GM10248 (cell line): Measurements from ENCODE around the gene EXOSC2.

Experiments used
- CTCF ChIA-PET: fragments of 300-600 bp; sonication (Branson Sonifier 250); formaldehyde crosslinking; extraction: SDS; loops from one replicate; lab custom pipeline; 2021; ENCODE audit warnings: antibody characterized with exemption; lab: Yijun Ruan, JAX
- POLR2A ChIA-PET: fragments of 350-650 bp; sonication (Branson Sonifier 250); formaldehyde crosslinking; extraction: SDS; loops from one replicate; lab custom pipeline; 2020; ENCODE audit warnings: antibody characterized with exemption; lab: Yijun Ruan, JAX
- DNase-seq: peaks from one replicate; pipeline ENCODE4 v3.0.0; 2012; ENCODE audit errors: extremely low spot score
- TF ChIP-seq, protein P1 (sequence below): IDR thresholded peaks from 2 replicates; pipeline ENCODE4 v1.5.1; 2012; ENCODE audit warnings: mild to moderate bottlenecking, low read depth; ENCODE audit errors: extremely low read depth, missing control alignments, control extremely low read depth

EXOSC2 gene

DNA sequence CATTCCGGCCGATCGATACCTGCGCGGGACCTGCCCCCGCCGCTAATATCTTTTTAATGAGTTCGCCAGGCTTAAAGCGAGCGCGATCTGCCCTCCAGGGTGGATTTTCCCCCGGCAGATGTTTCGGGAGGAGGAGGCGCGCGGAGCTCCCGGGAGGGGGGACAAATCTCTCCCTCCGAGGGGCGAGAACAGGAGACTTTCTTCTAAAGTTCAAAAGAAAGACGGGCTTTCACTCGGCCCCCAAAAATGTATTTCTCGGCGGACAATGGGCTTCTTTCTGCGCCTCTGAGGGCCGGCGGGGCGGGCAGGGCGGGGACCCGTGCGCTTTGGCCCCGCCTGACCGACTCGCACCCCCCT lies 33.3 kb upstream of the EXOSC2 start:
- CTCF ChIA-PET: no interaction called here
- TF ChIP-seq, protein P1, sequence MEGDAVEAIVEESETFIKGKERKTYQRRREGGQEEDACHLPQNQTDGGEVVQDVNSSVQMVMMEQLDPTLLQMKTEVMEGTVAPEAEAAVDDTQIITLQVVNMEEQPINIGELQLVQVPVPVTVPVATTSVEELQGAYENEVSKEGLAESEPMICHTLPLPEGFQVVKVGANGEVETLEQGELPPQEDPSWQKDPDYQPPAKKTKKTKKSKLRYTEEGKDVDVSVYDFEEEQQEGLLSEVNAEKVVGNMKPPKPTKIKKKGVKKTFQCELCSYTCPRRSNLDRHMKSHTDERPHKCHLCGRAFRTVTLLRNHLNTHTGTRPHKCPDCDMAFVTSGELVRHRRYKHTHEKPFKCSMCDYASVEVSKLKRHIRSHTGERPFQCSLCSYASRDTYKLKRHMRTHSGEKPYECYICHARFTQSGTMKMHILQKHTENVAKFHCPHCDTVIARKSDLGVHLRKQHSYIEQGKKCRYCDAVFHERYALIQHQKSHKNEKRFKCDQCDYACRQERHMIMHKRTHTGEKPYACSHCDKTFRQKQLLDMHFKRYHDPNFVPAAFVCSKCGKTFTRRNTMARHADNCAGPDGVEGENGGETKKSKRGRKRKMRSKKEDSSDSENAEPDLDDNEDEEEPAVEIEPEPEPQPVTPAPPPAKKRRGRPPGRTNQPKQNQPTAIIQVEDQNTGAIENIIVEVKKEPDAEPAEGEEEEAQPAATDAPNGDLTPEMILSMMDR: no peak
- POLR2A ChIA-PET: no interaction called here
- DNase-seq: no peak

DNA sequence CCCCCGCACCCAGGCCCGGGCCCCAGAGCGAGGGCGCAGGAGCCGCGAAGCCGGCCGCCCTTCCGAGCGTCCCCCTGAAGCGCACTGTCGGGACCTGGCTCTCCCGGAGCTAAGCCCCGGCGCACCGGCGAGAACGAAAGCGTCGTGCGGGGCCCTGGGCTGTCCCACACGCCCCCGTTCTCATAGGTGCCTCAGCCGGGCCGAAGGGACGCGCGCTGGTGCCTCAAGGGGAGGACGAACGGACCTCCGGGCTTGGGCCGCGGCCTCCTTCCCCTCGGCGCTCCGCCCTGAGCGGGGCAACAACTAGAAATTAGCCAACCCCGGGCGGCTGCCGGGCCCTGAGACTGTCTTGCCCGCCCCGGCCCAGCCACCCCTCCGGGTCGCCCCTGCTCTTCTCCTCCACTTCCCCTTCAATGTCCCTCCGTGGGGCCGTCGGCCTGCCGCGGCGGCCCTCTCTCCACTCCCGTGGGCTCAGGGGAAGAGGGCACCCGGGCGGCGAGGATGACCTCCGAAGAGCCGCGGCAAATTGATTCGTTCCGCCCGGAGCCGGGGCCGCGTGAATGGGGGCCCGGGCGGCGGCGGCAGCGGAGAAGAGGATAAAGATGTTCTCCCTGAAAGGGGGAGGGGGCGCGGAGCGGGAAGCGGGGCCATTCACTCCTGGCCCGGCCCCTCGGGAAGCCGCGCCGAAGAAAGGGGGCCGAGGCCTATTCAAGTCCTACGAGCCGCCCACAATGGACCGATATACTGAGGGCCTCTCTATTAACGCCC lies 32.7 kb upstream of the EXOSC2 start:
- TF ChIP-seq, protein P1: no peak
- CTCF ChIA-PET: no interaction called here
- POLR2A ChIA-PET: no interaction called here
- no peak for DNase-seq

DNA sequence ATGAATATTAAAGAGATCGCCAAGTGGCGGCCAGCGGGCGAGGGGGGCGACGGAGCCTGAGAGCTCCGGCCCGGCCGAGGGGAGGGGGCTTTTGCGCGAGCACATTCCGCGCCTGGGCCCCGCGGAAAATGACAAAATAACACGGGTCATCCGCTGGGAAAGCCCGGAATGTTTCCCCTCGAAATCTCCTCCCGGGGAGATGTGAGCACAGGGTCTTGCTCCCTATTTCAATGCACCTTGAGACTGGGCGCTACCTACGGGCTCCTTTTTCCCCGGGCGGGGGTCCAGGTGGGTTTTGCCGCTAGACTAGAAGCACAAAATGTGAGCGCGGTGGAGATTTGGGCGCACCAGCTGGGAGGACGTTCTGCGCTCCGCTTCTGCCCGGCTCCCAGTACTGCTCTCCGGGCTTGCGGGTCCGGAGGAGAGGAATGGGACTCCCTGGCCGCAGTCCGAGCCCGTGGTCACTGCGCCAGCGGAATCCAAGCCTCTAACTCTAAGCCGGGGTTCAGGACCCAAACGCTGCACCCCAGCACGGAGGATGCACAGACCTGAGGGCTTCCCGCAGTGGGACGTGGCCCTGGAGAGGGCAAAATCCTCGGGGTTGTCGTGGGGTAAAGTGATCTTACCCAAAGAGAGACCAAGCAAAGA lies 32.0 kb upstream of the EXOSC2 start:
- POLR2A ChIA-PET: no interaction called here
- CTCF ChIA-PET: no interaction called here
- no peak for DNase-seq
- TF ChIP-seq, protein P1: no peak

DNA sequence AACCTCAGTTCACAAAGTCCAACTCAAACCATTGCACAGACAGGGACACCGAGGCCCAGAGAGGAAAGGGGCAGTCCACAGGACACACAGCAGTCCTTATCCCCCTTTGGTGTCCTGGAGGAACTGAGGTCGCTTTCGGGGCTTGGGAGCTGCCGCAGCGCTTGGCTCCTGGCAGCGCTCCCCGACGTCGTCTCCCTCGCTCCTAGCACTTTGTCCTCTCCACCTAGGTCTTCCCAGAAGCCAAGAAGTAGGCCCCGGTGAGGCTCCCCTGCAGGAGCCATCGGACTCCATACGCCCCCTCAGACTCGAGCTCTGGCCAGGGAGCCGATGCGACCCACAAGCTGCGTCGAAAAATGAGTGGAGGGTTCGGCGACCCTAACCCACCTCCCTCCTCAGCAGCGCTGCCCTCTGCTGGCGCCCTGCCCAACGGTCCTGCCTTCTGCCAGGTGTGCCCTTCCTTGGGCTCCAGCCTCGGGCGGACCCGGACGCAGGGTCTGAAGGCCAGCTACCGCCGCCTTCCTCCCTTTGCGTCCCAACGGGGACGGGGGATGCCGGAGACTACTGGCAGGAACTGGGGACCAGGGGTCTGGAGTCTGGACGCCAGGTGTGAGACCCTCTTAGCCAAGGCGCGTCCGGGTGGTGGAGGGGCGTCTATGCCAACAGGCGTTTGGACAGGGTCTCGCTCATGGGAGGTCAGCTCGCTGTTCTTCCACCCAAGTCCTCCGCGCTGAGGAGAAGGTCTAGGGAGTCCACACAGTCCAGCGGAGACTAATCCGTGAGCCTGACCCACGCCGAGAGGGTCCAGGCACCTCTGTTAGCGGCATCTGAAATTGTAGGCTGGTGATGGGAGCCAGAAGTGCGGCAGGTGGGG lies 31.2 kb upstream of the EXOSC2 start:
- TF ChIP-seq, protein P1: no peak
- POLR2A ChIA-PET: no interaction called here
- CTCF ChIA-PET: interaction anchor here (1.0 kb wide), 1 partner anchor 20 kb away, joined by 3 read pairs; no protein-coding TSS in a partner anchor
- no peak for DNase-seq

DNA sequence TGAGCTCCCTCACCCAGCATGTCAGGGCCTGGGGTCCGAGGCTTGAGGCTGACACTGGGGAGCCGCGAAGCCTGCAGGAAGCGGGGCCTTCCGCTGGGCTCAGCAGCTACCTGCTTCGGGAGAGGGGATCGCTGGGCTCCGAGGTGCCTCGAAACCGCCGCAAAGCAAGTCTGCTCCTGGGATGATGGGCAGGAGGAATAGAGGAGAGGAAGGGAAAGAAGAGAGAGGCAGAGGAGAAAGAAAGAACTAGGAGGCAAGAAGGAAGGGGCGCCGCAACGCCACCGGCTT lies 30.7 kb upstream of the EXOSC2 start:
- TF ChIP-seq, protein P1: no peak
- DNase-seq: no peak
- ChIA-PET POLR2A (no interaction called here), CTCF (interaction anchor here (1.0 kb wide), 1 partner anchor 19 kb away, joined by 3 read pairs; no protein-coding TSS in a partner anchor)

DNA sequence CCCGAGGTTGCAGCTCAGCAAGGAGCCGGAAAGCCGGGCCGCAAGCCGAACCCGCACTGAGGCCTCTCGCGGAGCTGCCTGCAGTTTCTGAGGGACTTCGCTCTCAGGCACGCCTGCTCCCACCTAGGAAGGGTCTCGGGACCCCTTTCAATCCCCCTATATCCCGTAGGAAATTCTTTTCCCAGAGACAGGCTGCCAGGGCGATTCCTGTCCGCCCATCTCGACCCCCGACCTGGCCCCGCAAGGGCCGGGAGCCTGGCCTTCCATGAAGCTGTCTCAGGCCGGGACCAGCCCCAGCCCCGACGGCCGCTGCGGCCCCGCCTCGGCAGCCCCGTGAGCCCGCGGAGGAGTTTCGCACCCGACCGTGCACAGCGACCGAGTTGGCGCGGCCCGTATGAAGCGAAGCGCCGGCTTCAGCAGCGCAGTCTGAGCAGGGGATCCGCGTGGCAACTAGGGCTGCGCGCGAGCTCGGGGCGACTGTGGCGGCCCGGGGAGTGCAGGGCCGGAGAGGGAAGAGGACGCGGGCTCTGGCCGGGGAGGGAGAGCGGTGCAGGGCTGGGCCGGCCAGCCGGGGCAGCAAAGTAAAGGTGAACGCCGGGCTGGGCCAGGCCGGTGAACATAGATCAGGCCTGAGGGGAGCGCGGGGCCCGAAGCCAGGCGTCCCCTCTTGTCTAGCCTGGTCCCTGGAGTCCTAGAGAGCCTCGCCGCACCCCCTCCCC lies 30.2 kb upstream of the EXOSC2 start:
- TF ChIP-seq, protein P1: no peak
- no peak for DNase-seq
- POLR2A ChIA-PET: no interaction called here
- CTCF ChIA-PET: interaction anchor here (1.0 kb wide), 1 partner anchor 19 kb away, joined by 3 read pairs; no protein-coding TSS in a partner anchor
